Activated T-cell treated with anti-CD3 and anti-CD28 coated beads, Interleukin-2, amount 50 U/mL, for 1 hour (primary cell): Measurements from ENCODE around the gene RPH3AL.
"Not testable (repeated sequence)": the region's sequence is repeated elsewhere in the genome, so short reads cannot be mapped to it uniquely, and the experiment has no call there.

Source experiments
- DNase-seq: peaks from one replicate; pipeline ENCODE4 v3.0.0-alpha.2; 2020

The RPH3AL gene

GRCh38 chr17:215563-216478 is 136.8 kb downstream of the RPH3AL start:
- not testable (repeated sequence) for DNase-seq

GRCh38 chr17:214881-215331 is 137.7 kb downstream of the RPH3AL start:
- no peak for DNase-seq

GRCh38 chr17:213286-214105 is 139.1 kb downstream of the RPH3AL start:
- no peak for DNase-seq

DNA sequence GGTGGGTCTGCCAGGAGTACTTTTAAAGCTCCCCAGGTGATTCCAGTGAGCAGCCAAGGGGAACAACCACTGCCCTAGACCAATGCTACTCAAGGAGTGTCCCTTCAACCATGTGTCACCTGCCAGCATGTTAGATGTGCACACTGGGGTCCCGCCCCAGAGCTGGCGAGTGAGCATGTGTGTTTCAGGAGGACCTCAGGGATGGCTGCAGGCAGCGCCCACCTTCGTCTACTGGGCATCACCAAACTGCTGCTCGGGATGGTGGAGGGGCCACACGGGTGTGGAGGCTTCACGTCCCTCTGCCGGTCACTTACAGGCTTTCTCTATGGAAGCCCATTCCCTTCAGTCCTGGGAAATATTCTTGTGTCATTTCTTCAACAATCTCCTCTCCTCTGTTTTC is 142.2 kb downstream of the RPH3AL start:
- DNase-seq = no peak

- DNase-seq = no peak
These were observed 144.2 kb downstream of the RPH3AL start for GRCh38 chr17:208429-208828.

DNA sequence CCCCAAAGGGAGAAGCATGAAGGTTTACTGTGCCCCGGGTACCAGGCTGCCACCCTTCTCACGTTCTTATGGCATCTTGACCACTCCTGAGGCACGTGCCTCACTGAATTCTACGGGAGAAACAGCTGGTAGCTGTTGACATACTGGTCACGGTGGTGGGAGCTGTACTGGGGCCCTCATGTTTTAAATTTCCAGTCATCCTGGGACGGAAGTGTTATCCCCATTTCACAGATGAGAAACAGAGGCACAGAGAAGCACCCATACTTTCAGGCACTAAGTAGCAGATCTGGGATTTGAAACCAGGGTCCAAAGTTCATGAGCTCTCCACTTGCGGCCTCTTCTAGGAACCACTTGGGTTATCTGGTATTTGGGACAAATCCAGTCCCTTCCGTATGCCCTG is 144.8 kb downstream of the RPH3AL start:
- no peak for DNase-seq

DNA sequence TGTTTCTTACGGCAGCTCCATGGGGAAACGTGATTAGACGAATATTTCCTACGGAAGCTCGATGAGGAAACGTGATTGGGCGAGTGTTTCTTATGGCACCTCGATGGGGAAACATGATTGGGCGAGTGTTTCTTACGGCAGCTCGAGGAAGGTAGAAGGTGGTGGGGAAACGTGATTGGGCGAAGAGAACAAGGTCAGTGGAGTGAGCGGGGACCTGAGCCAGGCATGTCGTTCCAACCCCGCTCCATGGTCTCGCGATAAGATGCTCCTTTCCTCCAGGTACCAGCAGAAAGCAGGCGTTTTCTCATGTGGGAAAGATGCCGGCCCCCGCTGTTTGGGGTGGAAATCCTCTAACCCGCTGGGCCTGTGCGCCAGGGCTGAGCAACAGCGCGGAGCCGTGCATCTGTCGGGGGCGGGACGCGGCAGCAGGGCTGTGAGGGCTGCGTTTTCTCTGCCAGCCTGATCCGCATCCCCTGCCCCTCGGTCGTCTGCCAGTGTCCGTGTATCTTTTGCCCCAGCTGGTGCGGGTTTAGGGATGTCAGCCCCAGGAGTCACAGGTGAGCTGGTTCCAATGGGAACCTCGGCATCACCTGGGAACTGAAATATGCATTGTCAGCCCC is 145.6 kb downstream of the RPH3AL start:
- DNase-seq = no peak

GRCh38 chr17:206484-206883 is 146.1 kb downstream of the RPH3AL start:
- not testable (repeated sequence) for DNase-seq

DNA sequence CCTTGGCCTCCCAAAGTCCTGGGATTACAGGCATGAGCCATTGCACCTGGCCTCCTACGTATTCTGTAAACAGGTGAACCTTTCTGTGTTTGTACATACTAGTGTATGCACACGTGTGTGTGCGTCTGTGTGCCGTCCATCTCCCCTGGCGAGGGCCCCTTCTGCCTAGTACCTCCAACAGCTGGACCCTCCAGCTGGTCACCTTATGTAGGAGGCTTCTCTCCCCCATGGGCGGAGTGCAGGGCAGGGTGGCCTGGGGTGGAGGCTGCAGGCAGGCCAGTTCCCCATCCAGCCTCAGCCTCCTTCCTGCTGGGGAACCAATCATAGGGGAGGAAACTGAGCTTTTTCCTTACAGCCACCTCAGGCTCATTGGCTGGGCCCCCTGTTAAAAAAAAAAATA is 146.8 kb downstream of the RPH3AL start:
- no peak for DNase-seq

GRCh38 chr17:205148-205669 is 147.4 kb downstream of the RPH3AL start:
- no peak for DNase-seq

DNA sequence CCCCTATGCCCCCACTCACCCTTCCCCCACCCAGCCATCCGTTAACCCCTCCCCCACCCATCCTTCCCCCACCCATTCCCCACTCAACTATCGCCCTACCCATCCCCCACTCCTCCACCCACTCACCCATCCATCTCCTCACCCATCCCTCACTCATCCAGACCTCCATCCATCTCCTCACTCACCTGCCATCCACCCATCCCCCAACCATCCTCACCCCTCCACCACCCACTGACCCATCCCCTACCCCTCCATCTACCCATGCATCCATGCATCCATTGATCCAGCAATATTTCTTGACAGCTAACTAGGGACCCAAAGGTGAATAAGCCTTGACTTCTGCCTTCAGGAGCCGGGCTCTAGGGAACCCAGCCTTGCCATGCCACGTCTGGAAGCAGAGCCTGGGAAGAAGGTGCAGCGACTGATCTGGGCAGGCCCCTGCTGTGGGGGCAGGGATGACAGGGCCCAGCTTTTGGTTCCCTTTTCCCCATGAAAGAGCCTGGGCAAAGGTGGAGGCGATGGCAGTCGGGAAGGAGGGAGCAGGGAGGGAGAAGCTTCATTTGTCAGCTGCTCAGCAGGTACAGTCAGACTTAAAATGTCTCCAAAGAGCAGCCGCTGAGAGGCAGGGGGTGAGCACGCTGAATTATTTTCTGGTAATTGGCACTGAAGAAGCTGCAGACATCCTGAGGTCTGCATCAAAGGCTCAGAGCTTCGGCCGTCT is 148.0 kb downstream of the RPH3AL start:
- no peak for DNase-seq

DNA sequence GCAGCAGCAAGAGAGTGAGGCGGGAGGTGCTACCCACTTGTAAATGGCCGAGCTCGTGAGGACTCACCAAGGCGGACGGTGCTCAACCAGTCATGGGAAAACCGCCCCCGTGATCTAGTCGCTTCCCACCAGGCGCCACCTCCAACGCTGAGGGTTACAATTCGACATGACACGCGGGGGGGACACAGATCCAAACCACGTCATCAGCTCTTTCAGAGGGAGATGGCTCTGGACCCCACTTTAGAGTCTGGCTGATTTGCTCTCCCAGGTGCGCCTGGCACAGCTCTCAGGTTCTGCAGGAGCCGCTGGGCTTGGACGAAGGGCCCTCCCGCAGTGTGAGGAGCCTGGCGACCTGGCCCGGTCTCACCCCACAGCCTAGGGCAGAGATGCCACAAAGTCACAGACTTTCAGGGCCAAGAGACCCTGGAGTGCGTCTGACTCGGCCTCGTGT is 150.1 kb downstream of the RPH3AL start:
- DNase-seq = no peak

DNA sequence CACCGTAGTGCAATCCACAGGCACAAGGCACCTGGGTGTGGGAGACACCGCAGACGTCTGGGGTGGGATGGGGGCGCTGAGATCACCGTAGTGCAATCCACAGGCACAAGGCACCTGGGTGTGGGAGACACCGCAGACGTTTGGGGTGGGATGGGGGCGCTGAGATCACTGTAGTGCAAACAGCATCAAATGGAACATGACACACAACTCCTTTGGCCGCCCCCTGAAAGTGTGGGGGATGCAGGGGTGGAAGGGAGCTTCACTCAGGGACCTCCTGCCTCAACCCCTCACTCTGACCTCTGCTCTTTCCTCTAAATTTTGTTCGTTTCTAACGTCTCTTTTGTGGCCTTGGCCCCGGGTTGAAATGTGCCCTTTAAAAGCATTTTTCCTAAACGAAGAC is 150.9 kb downstream of the RPH3AL start:
- not testable (repeated sequence) for DNase-seq

DNA sequence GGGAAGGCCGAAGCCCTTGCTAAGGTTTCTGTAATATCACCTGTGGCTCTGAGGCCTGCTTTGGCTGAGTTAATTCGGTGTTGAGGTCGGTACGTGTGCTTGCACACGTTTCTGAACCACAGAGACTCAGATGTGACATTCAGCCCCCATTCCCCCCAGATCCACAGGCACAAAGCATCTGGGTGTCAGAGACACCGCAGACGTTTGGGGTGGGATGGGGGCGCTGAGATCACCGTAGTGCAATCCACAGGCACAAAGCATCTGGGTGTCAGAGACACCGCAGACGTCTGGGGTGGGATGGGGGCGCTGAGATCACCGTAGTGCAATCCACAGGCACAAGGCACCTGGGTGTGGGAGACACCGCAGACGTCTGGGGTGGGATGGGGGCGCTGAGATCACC is 151.3 kb downstream of the RPH3AL start:
- not testable (repeated sequence) for DNase-seq

DNA sequence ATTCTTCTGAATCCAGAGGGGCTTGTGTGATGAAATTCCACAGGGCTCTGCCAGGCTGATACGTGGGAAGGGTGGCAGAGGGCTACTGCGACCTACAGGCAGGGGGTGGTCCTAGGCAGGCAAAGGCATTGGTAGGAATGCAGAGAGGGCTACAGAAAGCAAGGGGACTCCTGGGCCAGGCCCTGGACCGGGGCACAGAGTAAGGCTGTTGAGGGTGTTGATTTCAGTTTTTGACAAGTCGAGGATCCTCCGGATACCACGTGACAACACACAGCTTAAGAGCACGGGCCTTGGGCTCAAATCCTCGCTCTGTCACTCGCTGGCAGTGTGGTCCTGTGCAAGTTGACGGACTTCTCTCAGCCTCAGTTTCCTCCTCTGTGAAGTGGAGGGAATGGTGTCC is 152.0 kb downstream of the RPH3AL start:
- DNase-seq = no peak

- no peak for DNase-seq
These were observed 152.6 kb downstream of the RPH3AL start for GRCh38 chr17:199806-200545.

DNA sequence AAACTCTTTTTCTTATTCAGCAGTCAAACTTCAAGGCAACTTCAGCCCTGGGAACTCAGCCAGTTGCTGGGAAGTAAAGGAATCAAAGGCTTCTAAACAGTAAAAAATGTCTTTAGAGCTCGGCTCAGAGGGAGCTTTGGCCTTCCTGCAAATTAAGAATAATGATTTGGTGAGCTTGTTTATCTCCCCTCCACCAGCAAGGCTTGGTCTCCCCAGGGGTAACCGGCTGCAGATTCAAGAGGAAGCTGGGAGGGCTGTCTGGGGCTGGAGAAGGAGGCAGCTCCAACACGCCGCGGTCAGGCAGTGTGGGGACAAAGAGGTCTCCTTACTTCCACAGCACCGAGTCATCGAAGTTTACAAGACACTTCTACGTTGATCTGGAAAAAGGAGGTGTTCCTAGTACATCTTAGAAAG is 153.4 kb downstream of the RPH3AL start:
- no peak for DNase-seq

- DNase-seq = not testable (repeated sequence)
These were observed 154.4 kb downstream of the RPH3AL start for GRCh38 chr17:198225-198624.

DNA sequence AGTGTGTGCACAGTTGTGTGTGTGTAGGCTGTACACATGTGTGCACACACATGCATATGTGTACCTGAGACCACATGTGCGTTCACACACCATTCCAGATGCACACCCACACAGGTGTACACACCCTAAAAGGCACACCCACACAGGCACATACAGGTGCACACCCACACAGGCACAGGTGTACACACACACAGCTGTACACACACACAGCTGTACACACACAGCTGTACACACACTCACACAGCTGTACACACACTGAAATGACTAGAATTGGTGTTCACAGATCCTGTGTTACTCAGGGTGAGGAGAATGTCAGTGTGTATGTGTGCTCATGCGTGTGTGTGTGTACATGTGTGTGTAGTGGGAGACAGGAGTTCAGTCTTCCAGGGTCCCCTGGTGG is 155.3 kb downstream of the RPH3AL start:
- DNase-seq = no peak

DNA sequence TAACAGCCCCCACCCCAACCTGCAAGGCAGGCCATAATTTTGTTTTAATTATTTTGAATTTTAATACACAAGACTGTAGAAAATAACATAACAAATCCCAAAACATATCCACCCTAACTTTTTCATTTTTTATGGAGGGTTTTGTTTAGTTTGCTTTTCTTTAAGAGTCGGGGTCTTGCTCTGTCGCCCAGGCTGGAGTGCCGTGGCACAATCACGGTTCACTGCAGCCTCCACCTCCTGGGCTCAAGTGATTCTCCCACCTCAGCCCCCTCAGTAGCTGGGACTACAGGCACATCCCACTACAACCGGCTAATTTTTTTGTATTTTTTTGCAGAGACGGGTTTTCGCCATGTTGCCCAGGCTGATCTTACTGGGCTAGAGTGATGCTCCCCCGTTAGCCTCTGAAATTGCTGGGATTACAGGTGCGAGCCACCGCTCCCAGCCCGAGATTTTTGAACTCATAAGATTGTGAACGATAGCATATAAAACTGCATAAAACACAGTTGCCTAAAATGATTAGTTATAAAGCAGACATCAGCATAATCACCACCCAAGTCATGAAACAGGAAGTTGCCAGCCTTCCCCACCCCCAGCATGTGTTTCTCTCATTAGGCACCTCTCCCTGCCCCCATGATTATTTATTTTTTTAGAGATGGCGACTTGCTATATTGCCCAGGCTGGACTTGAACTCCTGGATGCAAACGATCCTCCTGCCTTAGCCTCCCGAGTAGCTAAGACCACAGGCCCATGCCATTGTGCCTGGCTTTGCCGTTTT is 157.6 kb downstream of the RPH3AL start:
- no peak for DNase-seq
